Measurements from ENCODE around the gene NMU.
"Not testable (repeated sequence)": the region's sequence is repeated elsewhere in the genome, so short reads cannot be mapped to it uniquely, and the experiment has no call there.

The NMU gene

GRCh38 chr4:55553441-55554201, 82.5 kb downstream of the NMU start:
- no peak for DNase-seq

GRCh38 chr4:55551964-55552363, 84.1 kb downstream of the NMU start:
- not testable (repeated sequence) for DNase-seq

- no peak for DNase-seq
Measured at GRCh38 chr4:55549888-55550287, 86.2 kb downstream of the NMU start.

- no peak for DNase-seq
Measured at GRCh38 chr4:55547918-55548317, 88.2 kb downstream of the NMU start.

- no peak for DNase-seq
Measured at GRCh38 chr4:55547466-55547770, 88.7 kb downstream of the NMU start.

GRCh38 chr4:55546756-55547465, 89.2 kb downstream of the NMU start, which contains the start of gene CLOCK:
CLOCK (minus strand) TSS chr4:55546909; CDS start chr4:55482785, 64,124 bp downstream.
- peak; percentile 66 to 69 for DNase-seq

- DNase-seq = no peak
Measured at GRCh38 chr4:55546506-55546755, 89.7 kb downstream of the NMU start.

- DNase-seq = peak; percentile 19 to 27
Measured at GRCh38 chr4:55545641-55546505, 90.2 kb downstream of the NMU start.
